ENCODE data around the gene FOSB. TPM values are rescaled to one million over a fixed set of nuclear protein-coding genes. Genes with fewer than 3 reads are reported as not detected.

The FOSB gene
- polyA plus RNA-seq, 3 donors: 24.5 to 89.1 (median 81.2) TPM

DNA sequence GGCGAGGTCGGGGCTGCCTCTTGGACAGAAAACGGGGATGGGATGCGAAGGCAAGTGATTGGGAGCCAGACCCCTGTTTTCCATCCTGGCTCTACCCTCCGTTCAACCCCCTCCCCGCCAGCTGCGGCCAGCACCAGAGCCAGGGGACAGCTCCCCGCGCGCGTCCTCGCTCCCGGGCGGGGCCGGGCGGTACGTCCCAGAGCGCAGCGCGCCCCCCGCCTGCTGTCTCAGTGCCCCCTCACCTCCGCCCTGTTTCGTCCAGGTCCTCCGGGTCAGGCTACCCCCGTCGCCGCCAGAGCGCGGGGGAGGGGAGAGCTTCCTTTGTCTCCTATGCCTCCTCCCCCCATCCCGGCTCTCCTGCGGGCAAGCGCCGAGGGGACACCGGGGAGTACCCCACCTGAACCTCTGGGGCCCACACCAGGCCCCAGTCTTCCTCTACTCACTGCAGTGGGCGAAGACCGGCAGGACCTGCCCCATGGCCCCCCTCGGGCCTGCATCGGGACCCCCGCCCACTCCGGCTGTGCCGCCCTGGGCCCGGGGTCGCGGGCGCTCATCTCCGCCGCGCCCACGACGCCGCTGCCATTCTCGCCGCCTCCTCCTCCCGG is 28.7 kb downstream of the FOSB start:
- no peak for DNase-seq (ENCODE audit: extremely low read depth in 1 of 11, low read depth in 9 of 11, low spot score in 4 of 11)

DNA sequence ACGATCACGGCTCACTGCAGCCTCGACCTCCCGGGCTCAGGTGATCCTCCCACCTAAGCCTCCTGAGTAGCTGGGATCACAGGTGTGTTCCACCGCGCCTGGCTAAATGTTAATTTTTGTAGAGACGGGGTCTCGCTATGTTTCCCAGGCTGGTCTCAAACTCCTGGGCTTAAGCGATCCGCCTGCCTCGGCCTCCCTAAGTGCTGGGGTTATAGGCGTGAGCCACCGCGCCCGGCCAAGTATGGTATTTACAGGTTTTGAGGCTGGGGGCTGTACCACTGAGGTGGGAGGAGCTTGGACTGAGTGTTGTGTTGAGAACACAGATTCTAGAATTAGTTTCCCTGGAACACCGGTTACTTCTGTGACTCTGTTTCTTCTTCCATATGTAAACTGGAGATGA is 30.0 kb downstream of the FOSB start:
- DNase-seq (ENCODE audit: extremely low read depth in 1 of 11, low read depth in 9 of 11, low spot score in 4 of 11): no peak

DNA sequence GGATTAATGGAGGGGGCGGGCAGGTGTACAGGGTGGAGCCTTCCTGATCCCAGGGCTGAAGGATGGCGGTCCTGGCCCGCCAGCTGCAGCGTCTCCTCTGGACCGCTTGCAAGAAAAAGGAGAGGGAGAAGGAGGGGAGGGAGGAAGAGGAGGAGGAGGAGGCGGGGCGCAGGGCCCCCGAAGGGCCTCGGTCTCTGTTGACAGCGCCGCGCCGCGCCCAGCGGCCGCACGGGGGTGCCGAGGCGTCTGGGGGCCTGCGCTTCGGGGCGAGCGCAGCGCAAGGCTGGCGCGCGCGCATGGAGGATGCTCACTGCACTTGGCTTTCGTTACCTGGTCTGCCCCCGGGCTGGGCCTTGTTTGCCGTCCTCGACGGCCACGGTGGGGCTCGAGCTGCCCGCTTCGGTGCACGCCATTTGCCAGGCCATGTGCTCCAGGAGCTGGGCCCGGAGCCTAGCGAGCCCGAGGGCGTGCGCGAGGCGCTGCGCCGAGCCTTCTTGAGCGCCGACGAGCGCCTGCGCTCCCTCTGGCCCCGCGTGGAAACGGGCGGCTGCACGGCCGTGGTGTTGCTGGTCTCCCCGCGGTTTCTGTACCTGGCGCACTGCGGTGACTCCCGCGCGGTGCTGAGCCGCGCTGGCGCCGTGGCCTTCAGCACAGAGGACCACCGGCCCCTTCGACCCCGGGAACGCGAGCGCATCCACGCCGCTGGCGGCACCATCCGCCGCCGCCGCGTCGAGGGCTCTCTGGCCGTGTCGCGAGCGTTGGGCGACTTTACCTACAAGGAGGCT is 30.8 kb downstream of the FOSB start, which contains the start of gene PPM1N:
TSS of gene PPM1N (plus strand) at position 33 of the 785 bp plus-strand sequence. CDS start at position 63, 30 bp downstream.
- no peak for DNase-seq (ENCODE audit: extremely low read depth in 1 of 11, low read depth in 9 of 11, low spot score in 4 of 11)

DNA sequence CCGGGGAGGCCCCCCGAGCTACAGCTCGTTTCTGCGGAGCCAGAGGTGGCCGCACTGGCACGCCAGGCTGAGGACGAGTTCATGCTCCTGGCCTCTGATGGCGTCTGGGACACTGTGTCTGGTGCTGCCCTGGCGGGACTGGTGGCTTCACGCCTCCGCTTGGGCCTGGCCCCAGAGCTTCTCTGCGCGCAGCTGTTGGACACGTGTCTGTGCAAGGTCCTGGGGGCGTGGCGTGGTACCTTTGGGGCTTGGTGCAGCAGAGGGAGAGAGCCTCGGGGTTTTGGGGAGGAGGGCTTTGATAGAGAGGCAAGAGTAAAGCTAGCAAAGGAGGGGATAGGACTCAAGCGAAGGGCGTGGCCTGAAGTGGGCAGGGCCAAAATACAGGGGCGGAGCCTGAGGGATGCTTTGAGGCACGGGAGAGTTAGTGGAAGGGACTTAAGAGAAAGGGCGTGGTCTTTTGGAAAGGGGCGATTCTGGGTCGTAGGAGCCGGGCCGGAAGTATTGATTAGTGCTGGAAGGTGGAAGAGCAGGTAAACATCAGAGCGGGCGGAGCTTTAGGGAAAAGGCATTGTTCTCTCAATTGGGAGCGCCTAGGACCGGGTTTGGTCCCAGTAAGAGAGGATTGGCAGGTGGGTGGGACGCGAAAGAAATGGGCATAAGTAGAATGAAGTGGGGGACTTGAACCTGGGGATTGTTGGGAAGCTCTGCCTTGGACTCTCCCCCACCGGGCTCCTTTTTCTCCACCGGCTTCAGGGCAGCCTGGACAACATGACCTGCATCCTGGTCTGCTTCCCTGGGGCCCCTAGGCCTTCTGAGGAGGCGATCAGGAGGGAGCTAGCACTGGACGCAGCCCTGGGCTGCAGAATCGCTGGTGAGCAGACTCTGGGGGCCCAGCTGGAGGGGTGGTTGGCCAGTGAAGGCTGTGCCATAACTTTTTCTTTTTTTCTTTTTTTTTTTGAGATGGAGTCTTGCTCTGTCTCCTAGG is 31.7 kb downstream of the FOSB start:
- DNase-seq (ENCODE audit: extremely low read depth in 1 of 11, low read depth in 9 of 11, low spot score in 4 of 11): no peak

DNA sequence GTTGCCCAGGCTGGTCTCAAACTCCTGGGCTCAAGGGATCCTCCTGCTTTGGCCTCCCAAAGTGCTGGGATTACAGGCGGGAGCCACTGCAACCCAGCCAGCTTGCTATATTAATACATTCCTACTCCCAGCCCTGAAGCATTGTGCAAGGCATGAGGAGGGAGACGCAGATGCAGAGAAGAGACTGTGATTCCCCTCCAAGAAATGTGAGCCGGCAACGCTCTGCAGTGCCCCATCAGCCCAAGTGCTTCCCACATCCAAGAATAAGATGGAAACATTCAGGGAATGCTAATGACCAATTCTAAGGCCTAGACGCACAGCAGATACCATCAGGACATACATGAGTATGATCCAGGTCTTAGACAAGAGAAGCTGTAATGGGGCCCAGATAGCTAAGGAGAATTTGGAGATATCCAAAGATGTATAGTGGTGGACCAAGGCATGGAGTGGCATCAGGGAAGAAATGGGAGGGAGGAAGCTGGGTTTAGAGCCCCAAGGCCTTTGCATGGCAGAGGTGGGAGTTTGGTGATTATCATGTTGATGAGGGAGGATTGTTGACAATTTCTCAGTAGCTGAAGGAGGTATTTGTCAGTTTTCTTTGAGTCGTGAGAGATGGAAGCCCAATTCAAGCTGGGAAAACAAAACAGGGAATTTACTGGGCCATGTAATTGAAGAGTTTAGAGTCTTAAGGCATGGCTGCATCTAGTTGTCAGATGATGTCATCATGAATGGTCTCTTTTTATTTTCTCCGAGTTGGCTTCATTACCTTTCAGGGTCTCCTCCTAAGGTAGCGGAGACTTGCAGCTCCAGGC is 33.3 kb downstream of the FOSB start:
- DNase-seq (ENCODE audit: extremely low read depth in 1 of 11, low read depth in 9 of 11, low spot score in 4 of 11): no peak

DNA sequence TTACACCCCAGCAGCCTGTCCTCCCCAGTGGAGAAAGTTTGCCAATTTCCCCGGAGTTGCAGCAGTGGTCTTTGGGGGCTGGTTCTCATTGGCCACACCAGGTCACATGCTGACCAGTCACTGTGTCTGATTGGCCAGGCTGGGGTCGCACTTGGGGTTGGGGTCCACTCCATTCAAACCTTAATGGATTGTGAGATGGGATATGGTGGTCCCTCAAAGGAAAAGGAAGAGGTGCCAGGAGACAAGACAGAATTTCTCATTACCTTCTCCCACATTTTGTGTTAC is 33.9 kb downstream of the FOSB start:
- no peak for DNase-seq (ENCODE audit: extremely low read depth in 1 of 11, low read depth in 9 of 11, low spot score in 4 of 11)

DNA sequence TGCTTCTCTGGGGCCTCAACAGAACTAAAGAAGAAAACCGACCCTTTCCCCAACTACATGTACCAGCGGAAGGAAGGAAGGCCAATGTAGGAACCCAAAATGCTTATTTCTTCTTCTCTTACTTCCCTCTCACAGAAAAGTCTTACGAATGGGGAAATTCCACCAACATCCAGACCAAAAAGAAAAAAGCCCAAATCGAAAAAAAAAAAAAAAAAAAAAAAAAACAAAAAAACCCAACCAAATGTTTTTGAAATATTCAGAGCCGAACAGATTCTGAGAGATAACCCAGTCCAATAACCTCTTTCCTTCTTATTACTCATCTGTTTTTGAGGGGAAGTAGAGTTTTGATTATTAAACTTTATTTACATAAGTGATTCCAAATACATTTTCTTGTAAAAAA is 34.3 kb downstream of the FOSB start:
- no peak for DNase-seq (ENCODE audit: extremely low read depth in 1 of 11, low read depth in 9 of 11, low spot score in 4 of 11)

DNA sequence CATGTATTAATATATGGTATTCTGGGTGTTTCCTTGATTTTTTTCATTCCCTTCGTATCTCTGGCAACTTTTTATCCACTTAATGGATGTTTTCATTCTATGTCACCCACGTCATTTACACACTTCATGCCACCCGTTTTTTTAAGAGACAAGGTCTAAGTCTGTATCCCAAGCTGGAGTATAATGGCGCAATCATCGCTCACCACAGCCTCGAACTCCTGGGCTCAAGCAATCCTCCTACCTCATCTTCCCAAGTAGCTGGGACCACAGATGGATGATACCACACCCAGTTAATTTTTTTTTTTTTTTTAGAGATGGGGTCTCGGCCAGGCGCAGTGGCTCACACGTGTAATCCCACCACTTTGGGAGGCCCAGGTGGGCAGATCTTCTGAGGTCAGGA is 36.1 kb downstream of the FOSB start:
- DNase-seq (ENCODE audit: extremely low read depth in 1 of 11, low read depth in 9 of 11, low spot score in 4 of 11): no peak

DNA sequence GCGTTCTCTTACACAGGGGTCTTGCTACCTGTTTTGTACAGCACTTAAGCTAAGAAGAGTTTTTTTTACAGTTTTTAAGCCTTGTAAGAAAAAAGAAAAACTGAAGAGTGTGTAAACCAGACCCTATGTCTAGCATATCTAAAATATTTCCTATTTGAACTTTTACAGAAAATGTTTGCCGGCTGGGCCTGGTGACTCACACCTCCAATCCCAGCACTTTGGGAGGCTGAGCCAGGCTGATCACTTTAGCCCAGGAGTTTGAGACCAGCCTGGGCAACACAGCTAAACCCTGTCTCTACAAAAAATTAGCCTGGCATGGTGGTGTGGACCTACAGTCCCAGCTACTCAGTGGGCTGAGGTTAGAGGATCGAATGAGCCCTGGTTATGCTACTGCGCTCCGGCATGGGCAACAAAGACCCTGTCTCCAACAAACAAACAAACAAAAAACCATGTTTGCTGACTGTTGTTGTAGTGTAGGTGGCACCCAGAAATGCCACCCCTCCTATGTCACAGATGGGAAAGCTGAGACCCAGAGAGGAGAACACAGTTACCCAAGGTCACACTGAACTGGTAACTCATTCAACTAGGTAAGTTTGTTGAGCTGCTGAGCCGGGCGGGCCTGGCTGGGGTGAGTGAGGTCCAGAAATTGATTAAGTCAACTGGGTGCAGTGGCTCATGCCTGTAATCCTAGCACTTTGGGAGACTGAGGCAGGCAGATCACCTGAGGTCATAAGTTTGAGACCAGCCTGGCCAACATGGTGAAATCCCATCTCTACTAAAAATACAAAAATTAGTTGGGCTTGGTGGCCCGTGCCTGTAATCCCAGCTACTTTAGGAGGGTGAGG is 37.6 kb downstream of the FOSB start:
- no peak for DNase-seq (ENCODE audit: extremely low read depth in 1 of 11, low read depth in 9 of 11, low spot score in 4 of 11)

DNA sequence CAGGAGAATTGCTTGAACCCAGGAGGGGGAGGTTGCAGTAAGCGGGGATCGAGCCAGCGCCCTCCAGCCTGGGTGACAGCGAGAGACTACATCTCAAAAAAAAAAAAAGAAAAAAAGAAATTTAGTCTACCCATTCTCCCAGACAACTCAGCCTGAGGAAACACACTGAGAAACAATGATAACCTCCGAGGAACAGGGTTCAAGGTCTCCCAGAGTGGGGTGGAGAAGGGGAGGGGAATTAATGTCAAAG is 38.1 kb downstream of the FOSB start:
- no peak for DNase-seq (ENCODE audit: extremely low read depth in 1 of 11, low read depth in 9 of 11, low spot score in 4 of 11)

DNA sequence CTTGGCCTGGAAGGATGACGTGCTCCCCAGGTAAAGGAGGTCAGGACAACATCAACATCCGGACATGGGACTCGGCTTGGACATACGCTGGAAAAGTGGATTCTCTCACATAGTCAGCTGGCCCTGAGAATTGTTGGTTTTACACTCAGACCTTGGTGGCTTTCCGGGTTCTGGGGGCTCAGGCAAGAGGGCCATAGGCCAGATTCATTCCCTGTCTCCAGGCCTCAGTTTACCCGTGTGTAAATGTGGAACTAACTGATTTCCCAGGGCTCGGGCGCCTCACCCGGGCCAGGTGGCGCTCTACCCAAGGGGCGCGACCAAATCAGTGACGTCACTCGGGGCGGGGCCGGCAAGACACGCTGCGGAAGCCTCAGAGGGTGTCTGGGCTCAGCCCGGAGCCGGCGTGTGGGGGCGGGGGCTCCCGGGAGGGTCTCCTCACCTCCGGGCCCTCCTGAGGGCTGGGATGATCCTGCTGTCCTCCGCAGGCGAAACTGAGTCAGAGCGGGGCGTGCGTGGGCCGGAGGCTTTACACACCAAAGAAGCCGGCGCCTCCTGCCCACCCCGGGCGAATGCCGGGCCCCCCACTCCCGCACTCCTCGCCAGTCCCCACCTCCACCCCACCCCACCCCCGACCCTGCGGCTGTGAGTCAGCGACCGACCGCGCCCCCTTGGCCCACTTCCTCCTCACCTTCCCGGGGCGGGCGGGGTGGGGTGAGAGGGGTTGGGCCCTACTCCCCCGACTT is 38.6 kb downstream of the FOSB start:
- DNase-seq (ENCODE audit: extremely low read depth in 1 of 11, low read depth in 9 of 11, low spot score in 4 of 11): peak in 8 of 11 donors; percentile 64 to 87 (median 84)

DNA sequence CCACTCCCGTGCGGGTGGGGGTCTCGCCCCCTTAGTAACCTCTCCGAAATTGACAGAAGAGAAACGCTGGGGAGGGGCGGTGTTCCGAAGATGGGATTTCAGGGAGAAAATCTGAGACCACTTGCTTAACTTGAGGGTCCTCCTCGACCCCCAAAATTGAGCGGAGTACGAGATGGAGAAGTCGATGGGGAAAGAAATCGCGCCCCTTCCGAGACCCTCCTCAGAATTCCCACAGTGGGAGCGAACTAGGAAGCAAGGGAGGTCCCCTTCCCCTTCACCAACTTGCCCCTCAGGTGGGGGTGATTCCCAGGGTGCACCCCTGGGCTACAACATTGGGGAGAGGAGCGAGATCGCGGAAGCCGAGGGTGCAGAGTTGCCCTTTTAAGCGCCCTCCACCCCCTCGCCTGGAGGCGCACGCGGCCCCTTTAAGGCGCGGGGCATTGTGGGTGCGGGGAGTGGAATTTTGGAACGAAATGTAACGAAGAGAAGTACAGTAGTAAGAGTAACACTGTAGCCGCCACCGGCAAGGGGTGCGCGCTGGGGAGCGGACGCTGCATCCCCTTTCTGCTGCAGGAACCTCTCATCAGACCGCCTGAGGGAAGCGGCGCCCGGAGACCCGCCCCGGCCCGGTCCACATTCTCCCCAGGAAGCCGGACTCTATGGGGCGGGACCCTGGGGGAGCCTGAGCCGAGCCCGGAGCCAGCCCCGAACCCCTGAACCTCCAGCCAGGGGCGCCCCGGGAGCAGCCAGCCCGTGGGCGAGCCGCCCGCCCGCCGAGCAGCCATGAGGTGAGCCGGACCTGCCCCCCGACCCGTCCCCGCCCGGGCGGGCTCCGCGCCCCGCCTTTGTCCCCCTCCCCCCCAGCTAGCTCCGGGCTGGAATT is 39.4 kb downstream of the FOSB start, which contains the start of gene VASP:
TSS of gene VASP (plus strand) at position 491 of the 883 bp plus-strand sequence. CDS start at position 784, 293 bp downstream.
- peak in 5 of 11 donors; percentile 69 to 84 (median 72) for DNase-seq (ENCODE audit: extremely low read depth in 1 of 11, low read depth in 9 of 11, low spot score in 4 of 11)

DNA sequence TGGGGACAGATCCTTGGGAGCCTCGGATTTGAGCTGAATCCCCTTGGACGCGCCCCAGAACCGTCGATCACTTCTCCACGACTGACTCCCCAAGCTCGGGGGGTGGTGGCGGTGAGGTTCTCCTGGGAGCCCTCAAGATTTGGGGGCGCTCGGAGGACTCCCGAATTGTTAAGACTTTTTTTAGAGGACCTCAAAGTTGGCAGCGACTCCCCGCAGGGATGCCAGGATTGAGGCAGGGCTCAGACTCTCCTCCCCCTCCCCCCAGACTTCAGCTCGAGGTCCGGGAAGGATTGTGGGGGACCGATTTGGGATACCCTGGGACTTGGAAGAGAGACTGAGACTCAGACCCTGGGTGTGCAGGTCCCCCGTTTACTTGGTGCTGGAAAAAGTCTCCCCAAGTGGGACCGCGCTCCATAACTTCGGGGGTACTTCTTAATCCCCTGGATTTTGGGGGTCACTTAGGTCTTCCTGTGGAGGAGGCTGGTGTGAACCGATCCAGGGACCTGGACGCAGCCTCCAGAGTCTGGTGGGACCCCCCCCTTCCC is 40.1 kb downstream of the FOSB start:
- DNase-seq (ENCODE audit: extremely low read depth in 1 of 11, low read depth in 9 of 11, low spot score in 4 of 11): no peak

DNA sequence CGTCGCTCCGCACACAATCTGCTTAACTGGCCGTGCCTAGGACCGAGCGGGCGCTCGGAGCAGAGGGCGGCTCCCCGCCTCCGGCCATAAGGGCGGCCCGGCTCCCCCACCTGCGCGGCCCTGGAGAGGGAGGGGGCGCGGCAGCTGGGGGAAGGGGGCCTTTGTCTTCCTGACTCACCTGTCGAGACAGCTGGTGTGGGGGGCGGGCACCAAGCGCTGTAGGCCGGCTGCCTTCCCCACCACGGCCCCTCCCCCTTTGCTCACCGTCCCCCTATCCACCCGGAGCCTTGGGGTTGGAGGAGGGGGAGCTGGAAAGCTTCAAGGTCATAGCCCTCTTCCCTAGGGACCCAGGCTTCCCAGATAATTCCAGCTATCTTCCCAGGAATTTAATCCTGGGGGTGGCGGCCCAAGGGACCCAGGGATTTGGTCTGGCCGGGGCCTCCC is 40.6 kb downstream of the FOSB start:
- DNase-seq (ENCODE audit: extremely low read depth in 1 of 11, low read depth in 9 of 11, low spot score in 4 of 11): no peak

DNA sequence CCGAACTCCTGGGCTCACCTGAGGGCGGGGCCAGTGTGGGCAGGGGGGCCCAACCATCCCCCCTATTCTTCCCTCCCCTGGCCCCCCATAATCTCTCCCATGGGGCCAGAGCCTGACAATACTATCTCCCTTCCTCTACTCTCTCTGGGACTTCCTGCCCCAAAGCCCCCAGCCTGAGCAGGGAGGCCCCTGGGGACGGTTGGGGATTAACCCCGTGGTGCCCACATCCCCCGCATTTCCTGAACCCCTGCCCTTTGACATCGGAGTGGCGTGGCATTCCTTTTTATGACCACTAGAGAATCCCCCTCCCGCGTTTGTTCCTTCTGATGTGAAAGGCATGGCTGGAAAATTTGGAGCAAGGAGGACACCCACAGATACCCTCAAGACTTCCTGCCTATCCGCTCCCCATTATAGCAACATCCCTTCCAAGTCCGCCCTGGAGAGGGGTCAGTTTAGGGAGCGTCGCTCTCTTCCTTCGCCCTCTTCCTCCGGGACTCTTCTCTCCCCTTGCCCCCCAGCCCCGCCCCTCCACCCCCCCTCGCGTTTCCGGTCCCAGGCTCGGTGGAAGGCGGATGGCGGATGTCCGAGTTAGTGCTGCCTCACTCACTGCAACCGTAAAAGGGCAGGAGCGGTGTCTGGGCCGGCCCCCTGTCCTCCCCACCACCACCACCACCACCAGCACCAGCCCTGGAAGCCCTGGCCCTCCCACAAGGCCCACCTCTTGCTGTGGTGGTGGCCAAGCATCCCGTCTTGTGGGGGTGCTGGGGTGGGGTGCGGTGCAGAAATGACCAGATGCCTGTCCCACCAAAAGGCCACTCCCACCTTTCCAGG is 41.3 kb downstream of the FOSB start:
- no peak for DNase-seq (ENCODE audit: extremely low read depth in 1 of 11, low read depth in 9 of 11, low spot score in 4 of 11)

DNA sequence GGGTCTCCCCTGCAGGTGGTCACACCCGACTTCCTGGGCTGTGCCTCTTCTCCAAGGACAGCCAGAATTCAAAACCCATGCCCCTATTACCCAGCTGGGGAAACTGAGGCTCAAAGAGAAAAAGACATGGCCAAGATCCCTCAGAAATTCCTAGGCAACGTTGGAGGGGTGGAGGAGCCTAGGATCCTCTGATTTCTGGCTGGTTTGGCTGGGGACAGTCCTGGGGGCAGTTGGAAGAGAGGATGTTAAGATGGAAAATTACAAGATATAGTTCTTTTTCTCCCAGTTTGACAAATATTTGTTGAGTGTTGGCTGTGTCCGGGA is 41.9 kb downstream of the FOSB start:
- DNase-seq (ENCODE audit: extremely low read depth in 1 of 11, low read depth in 9 of 11, low spot score in 4 of 11): no peak
